H9 (cell line): ENCODE data around the gene SENP7. TPM values are rescaled to one million over a fixed set of nuclear protein-coding genes. Genes with fewer than 3 reads are reported as not detected.

Experiments
- DNase-seq: peaks from one replicate; pipeline ENCODE4 v3.0.0-alpha.2; 2017
- H2AFZ ChIP-seq: one replicate; pipeline ENCODE4 v1.6.1; 2013; ENCODE audit warnings: mild to moderate bottlenecking, low read length, control low read depth, moderate library complexity
- H2AK5ac ChIP-seq: 2 replicates; pipeline ENCODE4 v1.6.1; 2013; ENCODE audit warnings: low read length, control low read depth, mixed read lengths; ENCODE audit not compliant: insufficient read length
- H2BK120ac ChIP-seq: one replicate; pipeline ENCODE4 v1.6.1; 2013; ENCODE audit warnings: low read depth, mild to moderate bottlenecking, low read length, control low read depth, inconsistent platforms; ENCODE audit not compliant: poor library complexity, severe bottlenecking
- H2BK12ac ChIP-seq: 2 replicates; pipeline ENCODE4 v1.6.1; 2013; ENCODE audit warnings: low read length, control low read depth, mixed read lengths, low read depth; ENCODE audit not compliant: insufficient read length
- H2BK15ac ChIP-seq: 2 replicates; pipeline ENCODE4 v1.6.1; 2013; ENCODE audit warnings: low read depth, low read length, control low read depth
- H2BK20ac ChIP-seq: one replicate; pipeline ENCODE4 v1.6.1; 2013; ENCODE audit warnings: low read depth, mild to moderate bottlenecking, low read length, control low read depth, inconsistent platforms; ENCODE audit not compliant: poor library complexity, severe bottlenecking
- H2BK5ac ChIP-seq: 2 replicates; pipeline ENCODE4 v1.6.1; 2013; ENCODE audit warnings: low read length, control low read depth, mixed read lengths; ENCODE audit not compliant: insufficient read length
- H3K14ac ChIP-seq: 2 replicates; pipeline ENCODE4 v1.6.1; 2013; ENCODE audit warnings: low read length, control low read depth; ENCODE audit not compliant: insufficient read depth
- H3K18ac ChIP-seq: 2 replicates; pipeline ENCODE4 v1.6.1; 2013; ENCODE audit warnings: low read depth, mild to moderate bottlenecking, mixed read lengths, low read length, control low read depth; ENCODE audit not compliant: insufficient read length
- H3K23ac ChIP-seq: 2 replicates; pipeline ENCODE4 v1.6.1; 2013; ENCODE audit warnings: low read length, control low read depth, mixed read lengths, low read depth; ENCODE audit not compliant: insufficient read length
- H3K23me2 ChIP-seq: 2 replicates; pipeline ENCODE4 v1.6.1; 2013; ENCODE audit warnings: low read depth, mild to moderate bottlenecking, mixed read lengths, low read length, control low read depth; ENCODE audit not compliant: insufficient read length, poor library complexity, severe bottlenecking
- H3K27ac ChIP-seq: 2 replicates; pipeline ENCODE4 v1.5.1; 2013; ENCODE audit warnings: low read length, control low read depth, mixed read lengths, low read depth; ENCODE audit not compliant: insufficient read length
- H3K27me3 ChIP-seq: 2 replicates; pipeline ENCODE4 v1.6.1; 2013; ENCODE audit warnings: low read length, control low read depth, inconsistent platforms; ENCODE audit not compliant: insufficient read depth
- H3K4ac ChIP-seq: 2 replicates; pipeline ENCODE4 v1.6.1; 2013; ENCODE audit warnings: low read depth, mild to moderate bottlenecking, control low read depth, inconsistent platforms, low read length, moderate library complexity
- H3K4me1 ChIP-seq: 2 replicates; pipeline ENCODE4 v1.6.1; 2013; ENCODE audit warnings: low read length, control low read depth, inconsistent platforms; ENCODE audit not compliant: insufficient read depth
- H3K4me2 ChIP-seq: 2 replicates; pipeline ENCODE4 v1.6.1; 2013; ENCODE audit warnings: low read length, control low read depth, mixed read lengths; ENCODE audit not compliant: insufficient read length, insufficient read depth
- H3K56ac ChIP-seq: 2 replicates; pipeline ENCODE4 v1.6.1; 2013; ENCODE audit warnings: low read depth, mild to moderate bottlenecking, mixed read lengths, low read length, control low read depth; ENCODE audit not compliant: insufficient read length
- H3K79me1 ChIP-seq: 2 replicates; pipeline ENCODE4 v1.6.1; 2013; ENCODE audit warnings: low read depth, mild to moderate bottlenecking, moderate library complexity, low read length, control low read depth, inconsistent platforms; ENCODE audit not compliant: insufficient read depth, poor library complexity, severe bottlenecking
- H3K79me2 ChIP-seq: 2 replicates; pipeline ENCODE4 v1.6.1; 2013; ENCODE audit warnings: low read length, control low read depth, inconsistent platforms; ENCODE audit not compliant: insufficient read depth
- H3K9ac ChIP-seq: 2 replicates; pipeline ENCODE4 v1.6.1; 2013; ENCODE audit warnings: low read length, control low read depth, mixed read lengths; ENCODE audit not compliant: insufficient read length; ENCODE audit errors: extremely low read depth
- H3K9me3 ChIP-seq: one replicate; pipeline ENCODE4 v1.6.1; 2013; ENCODE audit warnings: low read depth, low read length, inconsistent platforms; ENCODE audit not compliant: control insufficient read depth
- H3T11ph ChIP-seq: one replicate; pipeline ENCODE4 v1.6.1; 2013; ENCODE audit warnings: mild to moderate bottlenecking, low read length, control low read depth, inconsistent platforms
- H4K20me1 ChIP-seq: one replicate; pipeline ENCODE4 v1.6.1; 2013; ENCODE audit not compliant: control insufficient read depth, insufficient read length, insufficient read depth
- H4K5ac ChIP-seq: 2 replicates; pipeline ENCODE4 v1.6.1; 2013; ENCODE audit warnings: low read depth, mild to moderate bottlenecking, mixed read lengths, low read length, control low read depth; ENCODE audit not compliant: insufficient read length
- H4K8ac ChIP-seq: replicated peaks from 2 replicates; pipeline ENCODE4 v1.6.1; 2013; ENCODE audit warnings: low read length, control low read depth, mixed read lengths, low read depth; ENCODE audit not compliant: insufficient read length
- H4K91ac ChIP-seq: 2 replicates; pipeline ENCODE4 v1.6.1; 2013; ENCODE audit warnings: low read depth, mild to moderate bottlenecking, moderate library complexity, mixed read lengths, low read length, control low read depth; ENCODE audit not compliant: insufficient read length
- H3K27ac Mint-ChIP-seq, 3 experiments: 2 replicates in 2 of 3; 3 replicates in 1 of 3; pipeline ENCODE4 v1.8.0; 2020 to 2021; ENCODE audit warnings: mixed read lengths in 3 of 3, mild to moderate bottlenecking in 1 of 3, moderate library complexity in 1 of 3
- H3K27me3 Mint-ChIP-seq: 2 replicates; pipeline ENCODE4 v1.8.0; 2021; ENCODE audit warnings: low read depth, mild to moderate bottlenecking, moderate library complexity, mixed read lengths
- H3K36me3 Mint-ChIP-seq, 3 experiments: 2 replicates in 2 of 3; 3 replicates in 1 of 3; pipeline ENCODE4 v1.8.0; 2020 to 2021; ENCODE audit warnings: low read depth in 3 of 3, mixed read lengths in 3 of 3; ENCODE audit not compliant: insufficient read depth in 1 of 3
- H3K4me1 Mint-ChIP-seq, 2 experiments: 2 replicates each; pipeline ENCODE4 v1.8.0; 2020; ENCODE audit warnings: mixed read lengths in 2 of 2
- H3K4me3 Mint-ChIP-seq, 2 experiments: 2 replicates in 1 of 2; 3 replicates in 1 of 2; pipeline ENCODE4 v1.8.0; 2020 to 2021; ENCODE audit warnings: mild to moderate bottlenecking in 2 of 2, mixed read lengths in 2 of 2, moderate library complexity in 1 of 2
- H3K9me3 Mint-ChIP-seq, 2 experiments: 2 replicates in 1 of 2; 3 replicates in 1 of 2; pipeline ENCODE4 v1.8.0; 2020; ENCODE audit warnings: mild to moderate bottlenecking in 2 of 2, mixed read lengths in 2 of 2, moderate library complexity in 1 of 2
- WGBS: extraction: QIAGEN DNeasy Blood & Tissue Kit; methylation state at CpG from one replicate; pipeline ENCODE4 v1.1.7; 2013; ENCODE audit warnings: missing lambda C conversion rate, low lambda C conversion rate, mixed read lengths; ENCODE audit not compliant: insufficient read length; ENCODE audit errors: extremely low coverage; 5-methylcytosine and 5-hydroxymethylcytosine counted together
- total RNA-seq: library from RNA; stranded (reverse); gene quantifications from 2 replicates; pipeline ENCODE4 v1.2.1, GENCODE V29; 2021
- TF ChIP-seq, protein P1 (sequence below): fragments of 200-600 bp; sonication (generic); conservative IDR thresholded peaks from 3 replicates; pipeline ENCODE4 v1.8.0; 2021; ENCODE audit warnings: antibody characterized with exemption, mild to moderate bottlenecking

Gene SENP7
- total RNA-seq, 1 experiment from 2014 or later, result 8.4 TPM

DNA sequence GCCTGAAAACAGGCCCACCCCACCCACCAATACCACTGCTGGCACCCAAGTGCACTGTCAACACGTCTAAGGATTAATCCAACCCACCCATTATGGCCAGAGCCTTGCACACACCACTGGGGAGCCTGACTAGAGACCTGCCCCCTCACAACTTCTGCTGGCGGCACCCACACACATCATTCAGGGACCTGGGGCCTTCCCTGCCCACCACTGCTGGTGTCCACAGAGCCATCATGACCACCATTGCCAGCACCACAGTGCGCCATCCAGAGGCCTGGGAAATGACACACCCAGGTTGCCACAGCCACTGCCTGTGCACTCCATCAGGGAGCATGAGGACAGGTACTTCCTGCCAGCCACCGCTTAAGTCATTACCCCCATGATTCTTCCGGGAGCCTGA, 125.7 kb downstream of the SENP7 start:
- Histone ChIP-seq H2BK5ac (no peak overlapping the region), H3K23me2 (no peaks in the 10 kb centered on the region), H3K23ac (no peak overlapping the region), H2BK20ac (no peak overlapping the region), H3K79me2 (no peaks in the 10 kb centered on the region), H3K9ac (no peak overlapping the region), H4K8ac (no peak overlapping the region), H2AFZ (no peak overlapping the region), H3T11ph (no peak overlapping the region), H2BK12ac (no peak overlapping the region), H3K27me3 (no peaks in the 10 kb centered on the region), H3K79me1 (peaks cover 2% of the 10 kb centered on the region), H3K9me3 (no peaks in the 10 kb centered on the region), H3K4me2 (no peak overlapping the region), H3K18ac (no peak overlapping the region), H3K4me1 (no peaks in the 10 kb centered on the region; the same call in 1 of the 2 replicates), H3K4ac (no peak overlapping the region), H2BK15ac (no peak overlapping the region), H4K91ac (no peak overlapping the region), H3K27ac (no peak overlapping the region), H2AK5ac (no peak overlapping the region), H2BK120ac (no peak overlapping the region), H3K56ac (no peak overlapping the region), H4K20me1 (no peaks in the 10 kb centered on the region), H3K14ac (no peak overlapping the region), H4K5ac (no peak overlapping the region)
- peaks cover 2 to 8% of the 10 kb centered on the region in 2 experiments; a peak in 4 of 5 replicates for H3K9me3 Mint-ChIP-seq
- H3K27me3 Mint-ChIP-seq, result no peaks in the 10 kb centered on the region
- peak overlapping the region in 2 of 3 experiments; percentile 35 to 50; a peak in 2 of 7 replicates for H3K27ac Mint-ChIP-seq
- DNase-seq, result no peak
- no peak overlapping the region for H3K4me3 Mint-ChIP-seq
- H3K36me3 Mint-ChIP-seq, result peaks cover 0 to 2% (median 0%) of the 10 kb centered on the region in 3 experiments; a peak in 1 of 7 replicates
- TF ChIP-seq, protein P1, sequence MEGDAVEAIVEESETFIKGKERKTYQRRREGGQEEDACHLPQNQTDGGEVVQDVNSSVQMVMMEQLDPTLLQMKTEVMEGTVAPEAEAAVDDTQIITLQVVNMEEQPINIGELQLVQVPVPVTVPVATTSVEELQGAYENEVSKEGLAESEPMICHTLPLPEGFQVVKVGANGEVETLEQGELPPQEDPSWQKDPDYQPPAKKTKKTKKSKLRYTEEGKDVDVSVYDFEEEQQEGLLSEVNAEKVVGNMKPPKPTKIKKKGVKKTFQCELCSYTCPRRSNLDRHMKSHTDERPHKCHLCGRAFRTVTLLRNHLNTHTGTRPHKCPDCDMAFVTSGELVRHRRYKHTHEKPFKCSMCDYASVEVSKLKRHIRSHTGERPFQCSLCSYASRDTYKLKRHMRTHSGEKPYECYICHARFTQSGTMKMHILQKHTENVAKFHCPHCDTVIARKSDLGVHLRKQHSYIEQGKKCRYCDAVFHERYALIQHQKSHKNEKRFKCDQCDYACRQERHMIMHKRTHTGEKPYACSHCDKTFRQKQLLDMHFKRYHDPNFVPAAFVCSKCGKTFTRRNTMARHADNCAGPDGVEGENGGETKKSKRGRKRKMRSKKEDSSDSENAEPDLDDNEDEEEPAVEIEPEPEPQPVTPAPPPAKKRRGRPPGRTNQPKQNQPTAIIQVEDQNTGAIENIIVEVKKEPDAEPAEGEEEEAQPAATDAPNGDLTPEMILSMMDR, result no peak
- WGBS, result no CpG with 5 or more reads among the region's 5 CpGs
- H3K4me1 Mint-ChIP-seq, result peaks cover 2 to 7% of the 10 kb centered on the region in 2 experiments; a peak in 2 of 4 replicates
